HG03025 (cell line): ENCODE results near the gene IDUA.

Source experiments
- ATAC-seq: cut with Tn5 transposase; IDR thresholded peaks from one replicate; pipeline ENCODE4 v1.9.1; 2021; ENCODE audit warnings: mild to moderate bottlenecking, moderate library complexity; ENCODE audit not compliant: unreplicated experiment, low FRiP score

Gene IDUA

GRCh38 chr4:1027915-1028238 lies 41.0 kb downstream of the IDUA start:
- no peak for ATAC-seq

GRCh38 chr4:1028574-1029220 lies 41.9 kb downstream of the IDUA start:
- ATAC-seq = no peak

- ATAC-seq = no peak
Observed at GRCh38 chr4:1029529-1029928, 42.7 kb downstream of the IDUA start.

- ATAC-seq = no peak
Observed at GRCh38 chr4:1030031-1030430, 43.2 kb downstream of the IDUA start.

GRCh38 chr4:1030559-1030958 lies 43.7 kb downstream of the IDUA start:
- no peak for ATAC-seq

GRCh38 chr4:1031346-1031745 lies 44.5 kb downstream of the IDUA start:
- no peak for ATAC-seq

GRCh38 chr4:1031956-1032795 lies 45.3 kb downstream of the IDUA start:
- no peak for ATAC-seq

GRCh38 chr4:1032861-1033260 lies 46.0 kb downstream of the IDUA start:
- no peak for ATAC-seq

- no peak for ATAC-seq
Observed at GRCh38 chr4:1033840-1034551, 47.2 kb downstream of the IDUA start.

- no peak for ATAC-seq
Observed at GRCh38 chr4:1035510-1035909, 48.7 kb downstream of the IDUA start.

- no peak for ATAC-seq
Observed at GRCh38 chr4:1036095-1036494, 49.3 kb downstream of the IDUA start.

- ATAC-seq = no peak
Observed at GRCh38 chr4:1036976-1037810, 50.3 kb downstream of the IDUA start.

GRCh38 chr4:1038948-1039492 lies 52.2 kb downstream of the IDUA start:
- no peak for ATAC-seq

- no peak for ATAC-seq
Observed at GRCh38 chr4:1039493-1040343, 52.9 kb downstream of the IDUA start.

- no peak for ATAC-seq
Observed at GRCh38 chr4:1040344-1041146, 53.7 kb downstream of the IDUA start.

GRCh38 chr4:1041147-1041935 lies 54.5 kb downstream of the IDUA start:
- ATAC-seq = no peak

GRCh38 chr4:1041936-1042330 lies 55.1 kb downstream of the IDUA start:
- ATAC-seq = no peak
